Epithelial cell of proximal tubule (primary cell): ENCODE results near the gene AXIN2. TPM values are rescaled to one million over a fixed set of nuclear protein-coding genes. Genes with fewer than 3 reads are reported as not detected.
A peak's percentile ranks its signal among the peaks of the same experiment; 100 is the strongest.
"Not testable (repeated sequence)": the region's sequence is repeated elsewhere in the genome, so short reads cannot be mapped to it uniquely, and the experiment has no call there.

ENCODE experiments used
- DNase-seq: peaks from one replicate; pipeline ENCODE4 v3.0.0-alpha.2; 2011; ENCODE audit warnings: low read depth
- H3K4me3 ChIP-seq: 2 replicates; pipeline ENCODE4 v1.5.1; 2011; ENCODE audit warnings: low read depth, mild to moderate bottlenecking, low read length
- total RNA-seq: library from RNA; depleted of rRNA; stranded (reverse); fragments of >200 nt; gene quantifications from 2 replicates; pipeline ENCODE4 v1.2.3, GENCODE V29; 2015
- TF ChIP-seq, protein P1 (sequence below): conservative IDR thresholded peaks from 2 replicates; pipeline ENCODE4 v1.5.1; 2012; ENCODE audit warnings: low read depth, mild to moderate bottlenecking, low read length

The AXIN2 gene
- total RNA-seq, 1 donor from 2014 or later = 1.8 TPM

DNA sequence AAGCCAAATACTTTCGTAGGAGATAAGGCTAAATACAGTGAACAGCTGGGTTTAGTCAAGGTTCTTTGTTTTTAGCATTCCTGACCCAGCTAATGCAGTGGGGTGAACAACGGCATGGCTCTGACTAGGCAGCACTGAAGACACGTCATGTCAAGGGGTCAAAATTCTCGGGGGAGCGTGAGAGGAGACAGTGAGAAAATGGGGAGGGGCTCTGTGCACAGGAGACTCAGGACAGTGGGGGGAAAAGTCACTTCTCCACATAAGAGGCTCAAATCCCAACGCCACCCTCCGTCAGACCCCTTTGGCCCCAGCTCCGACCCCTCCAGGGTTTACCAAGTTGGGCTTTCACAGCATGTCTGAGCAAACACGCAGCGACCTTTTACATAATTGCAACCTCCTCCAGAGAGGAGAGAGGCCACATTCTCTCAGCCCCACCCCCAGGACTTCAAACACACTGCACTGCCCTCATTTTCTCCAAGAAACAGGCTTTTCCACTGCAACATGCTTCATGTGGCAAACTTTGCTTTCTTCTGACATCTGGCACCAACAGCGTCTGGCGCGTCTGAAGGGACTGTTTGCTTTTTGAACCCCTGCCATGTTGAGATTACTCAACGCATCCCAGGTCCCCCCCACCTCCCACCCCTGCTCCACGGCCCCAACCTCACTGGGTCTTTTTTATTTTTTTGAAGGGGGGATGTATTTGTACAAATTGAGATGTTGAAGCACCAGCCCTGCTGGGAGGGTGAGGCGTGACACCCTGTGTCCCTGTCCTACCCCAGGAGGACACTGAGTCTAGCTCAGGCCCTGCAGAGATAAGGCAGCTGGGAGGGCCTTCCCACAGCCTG, 30.0 kb downstream of the AXIN2 start:
- no peak overlapping the region for H3K4me3 ChIP-seq
- TF ChIP-seq, protein P1, sequence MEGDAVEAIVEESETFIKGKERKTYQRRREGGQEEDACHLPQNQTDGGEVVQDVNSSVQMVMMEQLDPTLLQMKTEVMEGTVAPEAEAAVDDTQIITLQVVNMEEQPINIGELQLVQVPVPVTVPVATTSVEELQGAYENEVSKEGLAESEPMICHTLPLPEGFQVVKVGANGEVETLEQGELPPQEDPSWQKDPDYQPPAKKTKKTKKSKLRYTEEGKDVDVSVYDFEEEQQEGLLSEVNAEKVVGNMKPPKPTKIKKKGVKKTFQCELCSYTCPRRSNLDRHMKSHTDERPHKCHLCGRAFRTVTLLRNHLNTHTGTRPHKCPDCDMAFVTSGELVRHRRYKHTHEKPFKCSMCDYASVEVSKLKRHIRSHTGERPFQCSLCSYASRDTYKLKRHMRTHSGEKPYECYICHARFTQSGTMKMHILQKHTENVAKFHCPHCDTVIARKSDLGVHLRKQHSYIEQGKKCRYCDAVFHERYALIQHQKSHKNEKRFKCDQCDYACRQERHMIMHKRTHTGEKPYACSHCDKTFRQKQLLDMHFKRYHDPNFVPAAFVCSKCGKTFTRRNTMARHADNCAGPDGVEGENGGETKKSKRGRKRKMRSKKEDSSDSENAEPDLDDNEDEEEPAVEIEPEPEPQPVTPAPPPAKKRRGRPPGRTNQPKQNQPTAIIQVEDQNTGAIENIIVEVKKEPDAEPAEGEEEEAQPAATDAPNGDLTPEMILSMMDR = peak; percentile 32
- no peak for DNase-seq

DNA sequence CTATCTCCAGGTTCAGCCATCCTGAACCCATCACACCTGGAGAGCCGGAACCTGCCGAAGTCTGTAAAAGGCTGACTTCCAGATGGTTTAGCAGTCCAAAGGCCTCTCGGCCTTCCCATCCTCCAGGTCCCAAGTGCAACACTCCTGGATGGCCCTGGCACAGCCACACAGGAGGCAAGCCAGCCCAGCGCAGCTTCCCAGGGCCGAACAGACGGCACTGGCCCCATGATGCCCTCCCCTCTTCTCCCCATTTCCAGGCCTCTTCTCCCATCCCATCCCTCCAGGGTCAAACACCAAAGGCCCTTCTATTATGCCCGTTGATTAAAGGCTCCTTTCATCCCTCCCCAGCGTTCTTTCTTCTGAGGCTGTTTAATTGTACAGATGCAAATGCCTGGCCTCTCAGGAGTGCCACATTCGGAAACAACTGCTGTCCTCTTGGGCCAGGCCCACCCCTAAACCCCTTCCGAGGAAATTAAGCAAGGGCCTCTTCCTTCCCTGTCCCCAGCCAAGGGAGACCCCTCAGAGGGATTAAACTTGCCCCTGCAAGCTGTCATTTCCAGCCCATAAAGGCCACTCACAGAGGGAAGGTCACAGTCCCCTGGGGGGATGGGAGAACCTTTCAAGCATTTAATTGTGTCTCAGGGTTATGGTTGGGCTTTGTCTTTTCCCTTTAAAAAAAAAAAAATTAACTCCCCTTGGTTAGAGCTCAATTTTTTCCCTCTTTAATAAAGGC, 30.8 kb downstream of the AXIN2 start:
- TF ChIP-seq, protein P1 = no peak
- no peak overlapping the region for H3K4me3 ChIP-seq
- DNase-seq = no peak

DNA sequence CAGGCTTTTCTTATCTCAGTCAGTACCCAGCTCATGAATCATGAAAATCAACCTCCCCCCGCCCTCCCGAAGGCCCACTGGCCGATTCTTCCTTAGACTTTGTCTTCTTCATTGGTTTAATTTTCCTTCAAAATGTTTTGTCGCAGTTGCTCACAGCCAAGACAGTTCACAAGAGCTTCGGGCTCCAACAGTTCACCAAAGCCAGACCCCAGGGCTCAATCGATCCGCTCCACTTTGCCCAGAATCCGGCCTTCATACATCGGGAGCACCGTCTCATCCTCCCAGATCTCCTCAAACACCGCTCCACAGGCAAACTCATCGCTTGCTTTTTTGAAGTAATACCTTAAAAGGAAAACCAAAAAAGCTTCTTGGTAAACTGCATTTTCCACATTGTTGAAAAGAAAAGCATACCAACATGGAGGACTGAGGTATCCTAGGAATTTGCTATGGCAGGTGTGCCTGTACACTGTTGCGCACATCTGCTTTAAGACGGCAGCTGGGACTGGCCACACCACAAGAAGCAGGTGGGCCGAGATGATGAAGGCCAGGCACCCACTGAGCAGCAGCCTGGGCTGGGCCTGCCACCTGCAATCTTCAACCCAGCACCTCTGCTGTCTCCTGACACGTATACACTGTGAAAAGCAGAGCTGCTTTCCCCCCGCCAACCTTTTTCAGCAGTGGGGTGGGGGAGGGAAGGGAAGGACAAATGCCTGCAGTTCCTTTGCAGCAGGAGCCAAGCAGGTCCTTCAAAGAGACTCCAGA, 31.5 kb downstream of the AXIN2 start:
- H3K4me3 ChIP-seq = no peak overlapping the region
- DNase-seq = no peak
- TF ChIP-seq, protein P1 = no peak

DNA sequence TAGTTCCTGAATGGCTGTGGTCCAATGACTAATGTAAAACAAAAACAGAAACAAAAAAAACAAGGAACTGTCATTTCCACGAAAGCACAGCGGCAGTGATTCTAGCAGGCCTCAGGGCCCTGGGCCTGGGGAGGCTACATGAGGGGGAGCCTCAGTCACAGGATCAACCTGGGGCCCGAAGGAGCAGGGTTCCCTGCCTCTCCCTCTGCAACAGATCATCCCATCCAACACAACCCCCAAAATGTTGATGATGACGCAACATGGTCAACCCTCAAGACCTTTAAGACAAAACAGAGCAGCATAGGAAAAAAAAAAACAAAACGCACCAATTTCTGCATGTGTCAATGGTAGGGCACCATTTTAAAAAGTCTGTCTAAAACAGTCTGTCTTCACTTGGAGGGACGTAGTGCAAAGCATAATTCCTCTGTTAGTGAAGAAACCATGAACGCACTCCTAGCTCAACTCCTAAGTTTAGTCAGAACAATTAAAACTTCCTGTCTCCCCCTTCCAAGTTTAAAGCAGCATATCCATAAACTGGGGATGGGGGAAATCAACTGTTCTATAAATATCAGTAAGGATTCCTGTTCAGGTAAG, 32.3 kb downstream of the AXIN2 start:
- DNase-seq = no peak
- TF ChIP-seq, protein P1 = no peak
- no peak overlapping the region for H3K4me3 ChIP-seq

DNA sequence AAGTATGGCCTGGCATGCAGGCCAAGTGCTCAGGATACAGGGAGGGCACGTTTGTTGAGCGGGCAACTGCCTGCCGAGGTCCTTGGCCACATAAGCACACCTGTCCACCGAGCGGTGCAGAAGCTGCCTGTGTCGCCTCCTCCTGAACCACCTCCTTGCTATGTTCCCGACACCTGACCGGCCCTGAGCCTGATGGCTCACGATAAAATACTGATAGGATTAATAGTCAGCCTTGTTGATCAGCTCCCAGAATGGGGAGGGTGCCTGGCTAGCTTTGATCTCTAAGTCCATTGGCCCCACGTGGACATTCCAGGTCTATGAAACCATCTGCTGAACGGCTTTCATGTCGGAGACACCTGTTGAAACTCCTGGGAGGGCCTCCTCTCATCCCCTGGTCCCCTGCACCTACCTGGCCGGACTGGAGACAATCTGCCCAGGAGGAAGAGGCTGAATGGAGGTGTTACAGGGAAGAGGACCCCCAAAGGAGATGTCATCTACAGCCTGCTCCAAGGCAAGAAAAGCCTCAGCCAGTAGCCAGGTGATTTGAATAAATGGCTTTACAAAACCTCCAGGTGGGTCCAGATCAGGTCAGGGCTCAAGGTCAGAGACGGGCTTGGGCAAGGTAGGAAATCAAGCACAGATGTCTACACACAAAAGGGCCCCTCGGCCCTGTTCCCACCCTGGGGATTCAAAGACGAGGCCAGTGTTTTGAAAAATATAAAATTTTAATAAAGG, 33.4 kb downstream of the AXIN2 start:
- no peak for DNase-seq
- no peak overlapping the region for H3K4me3 ChIP-seq
- TF ChIP-seq, protein P1 = no peak

DNA sequence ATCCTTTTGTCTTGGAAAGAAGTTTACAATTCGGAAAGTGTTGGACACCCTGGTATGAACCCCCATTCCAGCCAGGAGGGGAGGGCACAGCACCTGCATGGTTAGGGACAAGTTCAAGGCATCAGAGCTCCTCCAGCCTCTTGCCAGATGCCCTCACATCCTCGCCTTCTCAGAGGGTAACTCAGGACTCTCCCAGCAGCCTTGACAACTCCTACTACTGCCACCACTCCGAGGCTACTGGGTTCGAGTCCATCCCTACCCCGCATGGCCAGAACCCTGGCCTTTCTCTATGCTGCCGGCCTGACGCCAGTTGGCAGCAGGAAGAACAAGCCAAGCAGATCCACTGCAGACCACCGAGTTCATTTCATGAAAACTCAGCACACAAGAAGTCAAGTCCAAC, 34.1 kb downstream of the AXIN2 start:
- no peak for DNase-seq
- no peak overlapping the region for H3K4me3 ChIP-seq
- TF ChIP-seq, protein P1 = no peak

DNA sequence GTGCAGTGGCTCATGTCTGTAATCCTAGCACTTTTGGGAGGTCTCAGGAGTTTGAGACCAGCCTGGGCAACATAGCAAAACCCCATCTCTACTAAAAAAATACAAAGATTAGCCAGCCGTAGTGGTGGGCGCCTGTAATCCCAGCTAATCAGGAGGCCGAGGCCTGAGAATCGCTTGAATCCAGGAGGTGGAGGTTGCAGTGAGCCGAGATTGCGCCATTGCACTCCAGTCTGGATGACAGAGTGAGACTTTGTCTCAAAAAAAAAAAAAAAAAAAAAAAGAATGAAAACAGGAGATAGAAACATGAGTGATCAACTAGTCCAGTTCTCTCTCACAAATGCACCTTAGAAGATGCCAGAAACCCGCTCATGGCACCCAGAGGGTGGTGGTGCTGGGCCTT, 34.6 kb downstream of the AXIN2 start:
- not testable (repeated sequence) for H3K4me3 ChIP-seq, DNase-seq
